ENCODE data around the gene CDC42EP2. TPM values are rescaled to one million over a fixed set of nuclear protein-coding genes. Genes with fewer than 3 reads are reported as not detected.

CDC42EP2 gene
- total and polyA plus RNA-seq, 10 of the 15 experiments (the other 5 are each of a cell fraction or from before 2014, with no cell fraction given), result 0.03 to 1.2 (median 0.09) TPM; not detected in 3

- no peaks in the 10 kb centered on the region for H3K79me2 ChIP-seq (ENCODE audit: control insufficient read depth, insufficient read depth, low read length)
- H3K9ac ChIP-seq (ENCODE audit: control insufficient read depth, insufficient read depth, low read length), result no peak overlapping the region
- DNase-seq (ENCODE audit: low read depth, low spot score) (no peak), FAIRE-seq (no peak), ATAC-seq (no peak)
- H3K27me3 ChIP-seq (replicated peaks in 1 of 2; ENCODE audit: control insufficient read depth in 2 of 2, insufficient read depth in 2 of 2, low read length in 1 of 2), result peaks cover 0 to 1% of the 10 kb centered on the region in 2 experiments; a peak in 2 of 4 replicates
- BruUV-seq (replicated peaks), result no TSS peak
- in situ Hi-C loops (cut with MboI) (no loop called here), intact Hi-C loops (cut with micrococcal nuclease; ENCODE audit: unreplicated experiment) (no loop called here)
- ChIA-PET RAD21 (ENCODE audit: unreplicated experiment) (no interaction called here), SMC1A (ENCODE audit: uncharacterized antibody, unreplicated experiment) (interaction anchor here (11.6 kb wide), 1 partner anchor 31 kb away, joined by 180 read pairs; no protein-coding TSS in a partner anchor), CTCF (interaction anchor here (0.8 to 1.2 kb wide), 2 partner anchors 21 to 34 kb away, joined by 3 read pairs; no protein-coding TSS in a partner anchor), POLR2A (interaction anchor here (0.5 to 1.0 kb wide), 3 partner anchors 19 to 139 kb away, joined by 3 read pairs; no protein-coding TSS in a partner anchor)
- 0 out of 2 replicates have a peak, but pooled peaks cover 3% of the 10 kb centered on the region for H3K4me1 ChIP-seq (ENCODE audit: control insufficient read depth, insufficient read depth, low read length)
- 49% methylated on average over 5 of the region's 5 CpGs for WGBS (ENCODE audit: insufficient coverage, insufficient replicate concordance, low lambda C conversion rate, missing lambda C conversion rate)
- no peak overlapping the region for H3K4me2 ChIP-seq (ENCODE audit: control insufficient read depth, insufficient read depth)
- no peaks in the 10 kb centered on the region for H3K9me3 ChIP-seq (replicated peaks; ENCODE audit: control insufficient read depth, insufficient read depth, low read length)
- H3K27ac ChIP-seq (ENCODE audit: control insufficient read depth, insufficient read depth), result no peak overlapping the region
- H2AFZ ChIP-seq (ENCODE audit: control insufficient read depth, low read depth, low read length), result no peak overlapping the region
- peaks cover 0 to 5% of the 10 kb centered on the region in 2 experiments; a peak in 2 of 4 replicates for H3K36me3 ChIP-seq (ENCODE audit: control insufficient read depth in 2 of 2, insufficient read depth in 2 of 2, low read length in 1 of 2)
- no peak overlapping the region for H3K4me3 ChIP-seq
- no peaks in the 10 kb centered on the region for H4K20me1 ChIP-seq (ENCODE audit: control insufficient read depth, insufficient read depth)
- TF ChIP-seq ATF3 (IDR thresholded peaks at IDR 0.05; ENCODE audit: borderline replicate concordance, extremely low read depth, low read depth, low read length) (no peak), PBX3 (IDR thresholded peaks at IDR 0.05; ENCODE audit: insufficient replicate concordance, low read depth, low read length) (no peak), PAX8 (IDR thresholded peaks at IDR 0.05) (no peak), CUX1 (IDR thresholded peaks at IDR 0.05; ENCODE audit: insufficient replicate concordance, low read depth, low read length) (no peak), E2F8 (IDR thresholded peaks at IDR 0.05; ENCODE audit: low read depth, partially characterized antibody) (no peak), ASH2L (IDR thresholded peaks at IDR 0.05; ENCODE audit: borderline replicate concordance, low read depth) (no peak), RFX5 (IDR thresholded peaks at IDR 0.05; ENCODE audit: low read depth, low read length) (no peak), NKRF (conservative IDR thresholded peaks at IDR 0.05) (no peak), ZNF274 (IDR thresholded peaks at IDR 0.05; ENCODE audit: insufficient read depth, insufficient read length) (no peak), POLR2AphosphoS5 (IDR thresholded peaks at IDR 0.05; ENCODE audit: low read length) (no peak), NR2F1 (conservative IDR thresholded peaks at IDR 0.05) (no peak), GATAD2B (conservative IDR thresholded peaks at IDR 0.05; ENCODE audit: low read depth) (no peak)
Observed at GRCh38 chr11:65309006-65309405, 5.7 kb upstream of the CDC42EP2 start.

All from GM12878 (cell line).